Measurements from ENCODE around the gene SLC22A23. TPM values are rescaled to one million over a fixed set of nuclear protein-coding genes. Genes with fewer than 3 reads are reported as not detected.

SLC22A23 gene
- total RNA-seq, 1 donor from 2014 or later, result 18.7 TPM

DNA sequence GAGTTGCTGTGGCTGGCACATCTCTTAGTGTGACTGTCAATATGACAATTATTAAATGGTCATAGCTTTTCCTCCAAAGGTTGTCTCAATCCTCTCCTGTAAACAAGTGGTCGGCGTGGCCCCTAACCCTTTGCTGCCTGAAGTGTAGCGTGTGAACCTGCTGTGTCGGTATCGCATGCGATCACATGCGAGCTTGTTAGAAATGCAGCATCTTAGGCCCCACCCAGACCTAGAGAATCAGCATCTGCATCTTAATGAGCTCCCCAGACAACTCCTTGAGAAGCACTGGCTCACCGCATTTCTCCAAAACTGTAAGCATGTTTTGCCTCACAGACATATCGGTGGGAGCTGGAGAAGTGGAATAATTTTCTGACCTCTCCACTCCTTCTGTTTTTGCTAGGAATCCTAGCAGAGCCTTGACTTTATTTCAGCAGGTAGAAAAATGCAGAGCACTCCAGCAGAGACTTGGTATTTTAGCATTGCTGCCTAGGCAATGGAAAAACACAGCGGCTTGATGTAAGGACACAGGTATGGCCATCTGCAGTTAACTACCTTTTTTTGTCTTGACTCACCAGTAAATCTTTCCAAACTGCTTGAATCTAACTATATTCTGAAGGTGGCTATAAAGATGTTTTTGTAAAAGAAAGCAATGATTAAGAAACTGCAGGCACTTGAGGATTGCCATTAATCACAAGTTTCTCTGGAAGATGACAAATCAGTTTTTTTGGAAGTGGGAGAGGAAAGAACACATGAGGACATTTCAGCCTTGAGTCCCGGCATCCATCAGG is 130.5 kb downstream of the SLC22A23 start:
- Histone ChIP-seq H3K27me3 (ENCODE audit: control insufficient read depth, insufficient read depth, low read length) (no peaks in the 10 kb centered on the region), H3K4me3 (ENCODE audit: low read depth, low read length) (no peak overlapping the region), H3K36me3 (ENCODE audit: control insufficient read depth, insufficient read depth, low read length) (peaks cover 7% of the 10 kb centered on the region)
- DNase-seq (ENCODE audit: low read depth) (no peak), FAIRE-seq (no peak)
- TF ChIP-seq, protein P1, sequence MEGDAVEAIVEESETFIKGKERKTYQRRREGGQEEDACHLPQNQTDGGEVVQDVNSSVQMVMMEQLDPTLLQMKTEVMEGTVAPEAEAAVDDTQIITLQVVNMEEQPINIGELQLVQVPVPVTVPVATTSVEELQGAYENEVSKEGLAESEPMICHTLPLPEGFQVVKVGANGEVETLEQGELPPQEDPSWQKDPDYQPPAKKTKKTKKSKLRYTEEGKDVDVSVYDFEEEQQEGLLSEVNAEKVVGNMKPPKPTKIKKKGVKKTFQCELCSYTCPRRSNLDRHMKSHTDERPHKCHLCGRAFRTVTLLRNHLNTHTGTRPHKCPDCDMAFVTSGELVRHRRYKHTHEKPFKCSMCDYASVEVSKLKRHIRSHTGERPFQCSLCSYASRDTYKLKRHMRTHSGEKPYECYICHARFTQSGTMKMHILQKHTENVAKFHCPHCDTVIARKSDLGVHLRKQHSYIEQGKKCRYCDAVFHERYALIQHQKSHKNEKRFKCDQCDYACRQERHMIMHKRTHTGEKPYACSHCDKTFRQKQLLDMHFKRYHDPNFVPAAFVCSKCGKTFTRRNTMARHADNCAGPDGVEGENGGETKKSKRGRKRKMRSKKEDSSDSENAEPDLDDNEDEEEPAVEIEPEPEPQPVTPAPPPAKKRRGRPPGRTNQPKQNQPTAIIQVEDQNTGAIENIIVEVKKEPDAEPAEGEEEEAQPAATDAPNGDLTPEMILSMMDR (IDR thresholded peaks at IDR 0.05; ENCODE audit: insufficient read depth, low read length, severe bottlenecking), result no peak

DNA sequence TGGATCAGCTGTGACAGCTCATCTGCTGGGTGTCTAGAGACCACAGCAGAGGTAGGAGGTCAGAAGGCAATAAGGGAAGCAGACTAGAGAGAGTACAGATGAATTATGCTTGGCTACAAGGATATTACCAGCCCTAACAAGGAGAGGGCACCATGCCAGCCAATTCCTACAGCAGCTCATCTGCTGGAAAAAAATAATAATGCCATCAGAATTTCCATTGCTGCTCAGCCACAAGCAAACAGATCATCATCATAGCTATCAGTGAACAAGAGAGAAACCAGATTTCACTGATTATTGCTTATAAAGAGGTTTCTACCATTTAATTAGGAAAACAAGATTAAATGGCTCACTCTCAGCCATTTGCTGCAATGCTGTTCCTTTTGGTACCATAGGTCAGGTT is 131.6 kb downstream of the SLC22A23 start:
- H3K4me3 ChIP-seq (ENCODE audit: low read depth, low read length), result no peak overlapping the region
- H3K27me3 ChIP-seq (ENCODE audit: control insufficient read depth, insufficient read depth, low read length), result no peaks in the 10 kb centered on the region
- H3K36me3 ChIP-seq (ENCODE audit: control insufficient read depth, insufficient read depth, low read length), result peaks cover 7% of the 10 kb centered on the region
- DNase-seq (ENCODE audit: low read depth), result peak; percentile 25
- no peak for FAIRE-seq
- TF ChIP-seq, protein P1 (IDR thresholded peaks at IDR 0.05; ENCODE audit: insufficient read depth, low read length, severe bottlenecking), result no peak

DNA sequence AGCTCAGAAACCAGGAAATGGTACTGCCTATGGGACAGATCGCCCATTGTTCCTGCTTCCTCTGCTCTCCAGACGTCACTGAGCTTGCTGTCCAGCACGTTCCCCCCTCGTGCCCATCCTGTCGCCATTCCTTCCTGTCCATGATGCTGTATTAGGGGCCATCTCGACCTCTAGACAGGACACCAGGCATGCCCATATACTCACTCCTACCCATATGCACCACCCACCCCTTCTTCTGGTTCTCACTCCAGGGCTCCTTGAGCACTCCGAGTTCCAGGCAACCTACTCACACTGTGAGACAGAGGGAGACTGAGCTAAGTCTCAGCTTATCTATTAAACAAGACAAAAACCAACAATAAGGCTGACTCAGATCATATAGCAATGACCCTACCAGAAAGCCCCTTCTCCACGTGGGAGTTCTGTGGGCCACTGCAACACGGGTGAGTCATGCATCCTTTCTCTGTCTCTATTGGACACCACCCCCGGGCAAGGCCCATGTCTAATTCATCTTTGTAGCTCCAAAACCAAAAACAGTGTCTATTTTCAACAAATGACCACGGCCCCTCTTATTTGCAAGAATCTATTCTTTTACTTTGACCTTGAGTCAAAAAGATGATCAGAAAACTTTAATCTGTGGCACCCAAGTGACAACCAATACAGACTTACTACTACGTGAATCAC is 132.4 kb downstream of the SLC22A23 start:
- DNase-seq (ENCODE audit: low read depth) (peak; percentile 87), FAIRE-seq (no peak)
- peaks cover 10% of the 10 kb centered on the region for H3K36me3 ChIP-seq (ENCODE audit: control insufficient read depth, insufficient read depth, low read length)
- TF ChIP-seq, protein P1 (IDR thresholded peaks at IDR 0.05; ENCODE audit: insufficient read depth, low read length, severe bottlenecking), result no peak
- no peaks in the 10 kb centered on the region for H3K27me3 ChIP-seq (ENCODE audit: control insufficient read depth, insufficient read depth, low read length)
- no peak overlapping the region for H3K4me3 ChIP-seq (ENCODE audit: low read depth, low read length)

DNA sequence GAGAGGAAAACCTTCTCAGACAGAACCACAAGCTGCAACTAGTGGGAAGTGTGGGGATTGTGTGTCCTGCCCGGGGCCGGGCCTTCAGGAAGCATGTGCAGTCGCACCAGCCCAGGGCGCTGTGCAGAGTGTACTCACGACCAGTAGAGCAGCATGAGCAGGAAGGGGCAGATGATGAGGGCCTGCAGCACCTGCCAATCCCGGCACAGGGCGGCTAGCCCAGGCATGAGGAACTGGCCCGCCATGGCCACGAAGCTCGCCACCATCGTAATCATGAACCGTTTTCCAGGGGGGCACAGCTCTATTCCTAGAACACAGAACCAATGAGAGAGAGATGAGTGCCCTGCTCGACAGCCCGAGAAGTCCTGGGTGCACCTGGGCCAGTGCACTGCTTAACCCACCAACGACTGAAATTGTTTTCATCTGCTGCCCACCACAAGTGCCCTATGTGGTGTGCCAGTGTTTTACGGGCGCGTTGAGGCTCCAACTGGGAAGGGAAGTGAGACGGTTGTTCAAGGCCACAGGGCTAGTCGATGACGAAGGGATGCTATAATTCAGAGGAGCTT is 133.1 kb downstream of the SLC22A23 start:
- TF ChIP-seq, protein P1 (IDR thresholded peaks at IDR 0.05; ENCODE audit: insufficient read depth, low read length, severe bottlenecking), result no peak
- FAIRE-seq, result no peak
- no peak for DNase-seq (ENCODE audit: low read depth)
- Histone ChIP-seq H3K4me3 (ENCODE audit: low read depth, low read length) (no peak overlapping the region), H3K27me3 (ENCODE audit: control insufficient read depth, insufficient read depth, low read length) (no peaks in the 10 kb centered on the region), H3K36me3 (ENCODE audit: control insufficient read depth, insufficient read depth, low read length) (peaks cover 10% of the 10 kb centered on the region)

DNA sequence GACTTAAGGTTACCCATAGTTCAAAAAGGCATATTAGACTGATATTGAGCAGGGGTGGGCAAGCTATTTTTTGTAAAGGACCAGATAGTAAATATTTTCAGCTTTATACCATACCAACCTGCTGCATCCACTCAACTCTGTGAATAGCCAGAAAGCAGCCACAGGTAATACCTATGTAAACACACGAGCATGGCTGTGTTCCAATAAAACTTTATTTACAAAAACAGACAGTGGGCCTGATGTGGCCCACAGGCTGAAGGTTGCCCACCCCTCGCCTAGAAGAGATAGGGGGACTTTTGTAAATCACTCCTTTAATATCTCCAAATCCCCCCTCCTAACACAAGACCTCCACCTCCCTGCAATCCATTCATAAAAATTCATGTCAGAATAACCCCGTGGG is 133.7 kb downstream of the SLC22A23 start:
- Histone ChIP-seq H3K36me3 (ENCODE audit: control insufficient read depth, insufficient read depth, low read length) (peaks cover 10% of the 10 kb centered on the region), H3K27me3 (ENCODE audit: control insufficient read depth, insufficient read depth, low read length) (no peaks in the 10 kb centered on the region), H3K4me3 (ENCODE audit: low read depth, low read length) (no peak overlapping the region)
- TF ChIP-seq, protein P1 (IDR thresholded peaks at IDR 0.05; ENCODE audit: insufficient read depth, low read length, severe bottlenecking), result no peak
- DNase-seq (ENCODE audit: low read depth) (no peak), FAIRE-seq (no peak)

All from bronchial epithelial cell (primary cell).